Cardiac fibroblast (primary cell): ENCODE results near the gene PITPNM3.
A peak's percentile ranks its signal among the peaks of the same experiment; 100 is the strongest.

Experiments
- DNase-seq, 2 donors: peaks; one replicate each; pipeline versions ENCODE4 v3.0.0 to v3.0.0-alpha.2; 2010; ENCODE audit warnings: low read depth in 2 of 2
- H3K4me3 ChIP-seq, 2 donors: replicated peaks in 1 of 2; 1 replicate in 1 of 2; 2 replicates in 1 of 2; pipeline ENCODE4 v1.5.1; 2011; ENCODE audit warnings: low read depth in 2 of 2, low read length in 2 of 2, mild to moderate bottlenecking in 2 of 2, moderate library complexity in 1 of 2
- TF ChIP-seq, protein P1 (sequence below): IDR thresholded peaks from one replicate; pipeline ENCODE4 v1.5.1; 2011; ENCODE audit warnings: low read depth, mild to moderate bottlenecking, low read length, inconsistent platforms

PITPNM3 gene

DNA sequence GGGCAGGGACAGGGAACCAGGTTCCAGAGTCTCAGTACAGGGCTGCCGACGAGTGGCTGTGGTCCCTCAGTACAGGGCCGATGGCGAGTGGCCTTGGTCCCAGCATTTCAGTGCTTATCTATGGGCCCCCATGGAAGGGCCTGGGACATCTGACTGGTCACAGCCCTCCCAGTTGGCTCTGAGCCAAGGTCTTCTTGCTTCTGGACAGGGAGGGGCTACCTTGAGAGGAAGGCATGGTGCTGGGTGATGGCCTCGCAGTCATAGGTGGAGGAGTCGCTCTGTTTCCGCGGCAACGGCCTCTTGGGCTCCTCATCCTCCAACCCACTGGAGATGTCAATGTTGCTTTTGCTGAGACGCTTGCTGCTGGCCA lies 79.6 kb downstream of the PITPNM3 start:
- TF ChIP-seq, protein P1, sequence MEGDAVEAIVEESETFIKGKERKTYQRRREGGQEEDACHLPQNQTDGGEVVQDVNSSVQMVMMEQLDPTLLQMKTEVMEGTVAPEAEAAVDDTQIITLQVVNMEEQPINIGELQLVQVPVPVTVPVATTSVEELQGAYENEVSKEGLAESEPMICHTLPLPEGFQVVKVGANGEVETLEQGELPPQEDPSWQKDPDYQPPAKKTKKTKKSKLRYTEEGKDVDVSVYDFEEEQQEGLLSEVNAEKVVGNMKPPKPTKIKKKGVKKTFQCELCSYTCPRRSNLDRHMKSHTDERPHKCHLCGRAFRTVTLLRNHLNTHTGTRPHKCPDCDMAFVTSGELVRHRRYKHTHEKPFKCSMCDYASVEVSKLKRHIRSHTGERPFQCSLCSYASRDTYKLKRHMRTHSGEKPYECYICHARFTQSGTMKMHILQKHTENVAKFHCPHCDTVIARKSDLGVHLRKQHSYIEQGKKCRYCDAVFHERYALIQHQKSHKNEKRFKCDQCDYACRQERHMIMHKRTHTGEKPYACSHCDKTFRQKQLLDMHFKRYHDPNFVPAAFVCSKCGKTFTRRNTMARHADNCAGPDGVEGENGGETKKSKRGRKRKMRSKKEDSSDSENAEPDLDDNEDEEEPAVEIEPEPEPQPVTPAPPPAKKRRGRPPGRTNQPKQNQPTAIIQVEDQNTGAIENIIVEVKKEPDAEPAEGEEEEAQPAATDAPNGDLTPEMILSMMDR, result no peak
- no peak overlapping the region for H3K4me3 ChIP-seq
- DNase-seq, result no peak

DNA sequence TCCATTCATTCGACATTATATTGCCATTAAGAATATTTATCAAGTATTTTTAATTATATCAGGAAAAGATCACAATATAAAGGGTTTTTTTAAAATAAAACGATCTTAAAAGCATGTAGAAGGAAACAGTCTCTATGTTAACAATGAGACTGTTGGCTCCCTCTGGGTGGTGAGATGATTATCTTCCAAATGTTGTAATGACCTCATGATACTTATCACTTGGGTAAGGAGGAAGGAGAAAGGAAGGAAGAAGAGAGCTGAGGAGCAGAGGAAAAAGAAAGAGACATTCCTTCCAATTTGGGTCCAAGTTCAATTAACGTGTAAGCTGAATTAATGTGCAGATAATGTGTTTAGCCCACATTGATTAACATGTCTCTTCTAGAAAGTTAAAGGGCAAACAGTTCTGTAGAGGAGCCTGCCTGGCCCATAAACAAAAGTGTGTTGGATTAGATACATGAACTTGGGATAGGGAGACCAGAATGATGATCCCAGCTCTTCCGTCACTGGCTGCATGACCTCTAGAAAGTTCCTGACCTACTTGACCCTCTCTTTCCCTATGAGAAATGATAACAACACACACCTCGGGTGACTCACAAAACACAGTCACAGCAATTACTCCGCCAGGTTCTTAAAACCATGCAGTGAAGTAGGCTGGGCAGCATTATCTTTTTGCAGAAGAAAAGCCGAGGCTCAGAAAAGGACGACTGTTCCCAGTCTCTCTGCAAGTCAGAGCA lies 80.1 kb downstream of the PITPNM3 start:
- TF ChIP-seq, protein P1, result no peak
- no peak overlapping the region for H3K4me3 ChIP-seq
- DNase-seq, result no peak

DNA sequence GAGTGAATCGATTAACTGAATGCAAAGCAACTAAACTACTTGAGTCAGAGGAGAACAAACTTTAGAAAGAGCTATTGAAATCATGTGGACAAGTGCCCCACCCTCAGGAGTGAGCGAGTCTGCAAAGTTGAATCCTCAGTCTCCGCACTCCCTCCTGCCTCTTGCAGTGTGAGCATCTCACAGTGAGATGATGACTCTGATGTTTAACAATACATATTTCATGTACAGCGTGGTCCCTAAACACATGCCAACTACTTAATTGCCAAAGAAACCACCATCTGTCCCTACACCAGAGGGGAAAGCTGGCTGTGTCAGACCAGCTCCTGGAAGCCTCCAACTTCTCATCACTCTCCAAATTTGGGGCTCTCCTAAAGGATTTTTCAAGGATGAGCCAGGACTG lies 80.9 kb downstream of the PITPNM3 start:
- TF ChIP-seq, protein P1, result no peak
- H3K4me3 ChIP-seq, result no peak overlapping the region
- DNase-seq, result no peak

DNA sequence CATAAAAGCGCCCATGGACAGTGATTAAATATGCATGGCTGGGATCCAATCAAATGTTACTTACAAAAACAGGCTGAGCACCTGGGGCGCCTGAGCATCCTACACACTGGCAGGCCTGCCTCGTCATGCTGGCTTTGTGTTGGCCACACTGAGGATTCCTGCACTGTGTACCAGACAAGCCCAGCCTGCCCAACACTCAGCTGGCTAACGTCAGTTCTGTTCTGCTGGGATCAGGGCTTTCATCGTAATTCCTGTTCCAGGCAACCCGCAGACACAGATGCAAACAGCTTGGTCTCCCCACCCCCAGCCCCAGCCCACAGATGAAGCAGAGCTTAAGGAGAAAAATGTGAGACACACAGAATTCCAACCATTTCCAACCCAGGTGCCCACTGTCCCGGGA lies 81.4 kb downstream of the PITPNM3 start:
- no peak for DNase-seq
- TF ChIP-seq, protein P1, result no peak
- H3K4me3 ChIP-seq, result no peak overlapping the region

DNA sequence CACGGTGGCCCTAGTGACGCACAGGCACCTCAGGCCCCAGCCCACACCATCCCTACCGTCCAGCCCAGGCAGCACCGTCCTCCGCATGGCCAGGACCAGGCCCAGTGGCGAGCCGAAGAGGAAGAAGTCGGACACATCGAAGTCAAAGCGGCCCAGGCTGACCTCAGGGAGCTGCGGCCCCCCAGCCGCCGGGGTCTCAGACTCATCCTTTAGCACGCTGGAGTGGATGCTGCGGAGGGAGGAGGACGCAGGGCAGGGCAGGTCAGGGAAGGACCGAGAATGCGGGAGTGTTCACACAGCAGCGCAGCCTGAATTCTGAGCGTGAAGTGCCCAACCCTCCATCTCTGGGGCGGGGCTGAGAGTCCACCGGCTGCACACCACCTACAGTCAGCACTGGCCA lies 82.0 kb downstream of the PITPNM3 start:
- DNase-seq, result no peak
- no peak overlapping the region for H3K4me3 ChIP-seq
- TF ChIP-seq, protein P1, result no peak

DNA sequence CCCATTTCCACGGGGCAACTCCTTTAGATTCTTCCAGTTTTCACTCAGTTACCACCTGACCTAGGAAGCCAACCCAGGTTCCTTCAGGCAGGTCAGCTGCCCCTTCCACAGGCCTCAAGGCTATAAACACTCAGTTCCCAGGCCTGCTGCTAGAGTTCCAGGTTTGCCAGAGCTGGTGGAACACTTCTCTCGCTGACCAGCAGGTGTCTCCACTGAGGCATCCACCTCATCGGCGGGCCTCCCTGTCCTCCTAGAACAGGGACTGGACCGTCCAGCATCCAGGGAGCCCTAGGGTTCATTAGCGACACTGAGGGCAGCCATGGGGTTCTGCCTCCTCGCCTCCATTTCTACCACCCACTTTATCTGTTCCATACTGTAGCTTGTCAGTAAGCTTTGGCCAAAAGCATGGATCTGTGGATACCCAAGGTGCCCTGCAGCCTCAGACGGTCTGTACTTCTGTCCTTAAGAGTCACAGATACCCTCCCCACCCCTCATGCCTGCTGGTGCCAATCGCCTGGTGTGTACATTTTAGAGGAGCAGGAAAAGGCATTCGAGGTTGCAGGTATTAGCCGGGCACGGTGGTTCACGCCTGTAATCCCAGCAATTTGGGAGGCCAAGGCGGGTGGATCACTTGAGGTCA lies 83.1 kb downstream of the PITPNM3 start:
- DNase-seq, result peak; percentile 79 to 80
- H3K4me3 ChIP-seq, result no peak overlapping the region
- TF ChIP-seq, protein P1, result peak; percentile 98

DNA sequence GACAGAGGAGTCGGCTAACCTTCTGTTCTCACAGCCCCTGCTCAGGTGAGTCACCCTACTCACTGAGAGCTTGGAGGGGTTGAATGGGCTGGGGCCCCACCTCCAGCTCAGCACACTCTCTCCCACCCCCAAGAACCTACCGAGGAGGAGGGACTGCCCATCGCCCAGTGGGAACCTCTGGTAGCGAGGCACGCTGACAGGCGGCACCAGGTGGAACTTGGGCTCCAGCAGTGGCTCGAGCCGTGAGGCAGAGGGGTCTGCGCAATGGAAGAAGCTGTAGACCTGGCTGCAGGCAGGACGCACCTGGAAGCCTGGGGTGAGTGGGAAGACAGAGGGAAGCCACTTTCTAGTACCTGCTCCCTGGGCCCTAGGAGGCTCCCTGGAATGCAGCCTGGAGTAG lies 83.8 kb downstream of the PITPNM3 start:
- TF ChIP-seq, protein P1, result no peak
- no peak overlapping the region for H3K4me3 ChIP-seq
- no peak for DNase-seq
